Caco-2 (cell line): ENCODE results near the gene CDR2L. TPM values are rescaled to one million over a fixed set of nuclear protein-coding genes. Genes with fewer than 3 reads are reported as not detected.

ENCODE experiments used
- BruUV-seq: library from RNA; stranded (reverse); fragments of 400-500 nt; replicated peaks from 2 replicates; lab custom pipeline; 2021; lab: Mats Ljungman, UMichigan
- CTCF ChIA-PET: fragments of 300-600 bp; sonication (Branson Sonifier 250); formaldehyde crosslinking; loops from one replicate; lab custom pipeline; 2022; ENCODE audit warnings: antibody characterized with exemption; lab: Charles Lee
- POLR2A ChIA-PET: fragments of 300-600 bp; sonication (Branson Sonifier 250); formaldehyde crosslinking; loops from one replicate; lab custom pipeline; 2022; ENCODE audit warnings: antibody characterized with exemption; lab: Charles Lee
- DNase-seq, 2 experiments: peaks; one replicate each; pipeline versions ENCODE4 v3.0.0 to v3.0.0-alpha.2; 2020 to 2022
- H3K27me3 ChIP-seq: replicated peaks from 2 replicates; pipeline ENCODE4 v1.6.0; 2011; ENCODE audit warnings: low read length; ENCODE audit not compliant: control insufficient read depth, insufficient read depth
- H3K36me3 ChIP-seq: 2 replicates; pipeline ENCODE4 v1.5.1; 2011; ENCODE audit warnings: low read length; ENCODE audit not compliant: control insufficient read depth, insufficient read depth
- H3K4me1 ChIP-seq: fragments of 250-450 bp; sonication (Bioruptor Pico); 2 replicates; pipeline ENCODE4 v1.5.1; 2020; ENCODE audit warnings: mild to moderate bottlenecking
- H3K4me3 ChIP-seq: 2 replicates; pipeline ENCODE4 v1.5.1; 2011; ENCODE audit warnings: low read depth, mild to moderate bottlenecking, control low read depth, low read length
- H3K9me3 ChIP-seq: fragments of 250-450 bp; sonication (Bioruptor Pico); 2 replicates; pipeline ENCODE4 v1.5.1; 2020; ENCODE audit warnings: mild to moderate bottlenecking, moderate library complexity
- H3K27ac Mint-ChIP-seq: one replicate; pipeline ENCODE4 v1.8.0; 2022; ENCODE audit warnings: mixed read lengths; ENCODE audit not compliant: unreplicated experiment
- H3K27me3 Mint-ChIP-seq: one replicate; pipeline ENCODE4 v1.8.0; 2022; ENCODE audit warnings: mixed read lengths; ENCODE audit not compliant: insufficient read depth, unreplicated experiment
- H3K36me3 Mint-ChIP-seq: one replicate; pipeline ENCODE4 v1.8.0; 2022; ENCODE audit warnings: mild to moderate bottlenecking, mixed read lengths; ENCODE audit not compliant: insufficient read depth, unreplicated experiment
- H3K4me1 Mint-ChIP-seq: one replicate; pipeline ENCODE4 v1.8.0; 2022; ENCODE audit warnings: low read depth, mixed read lengths; ENCODE audit not compliant: unreplicated experiment
- H3K4me3 Mint-ChIP-seq: one replicate; pipeline ENCODE4 v1.8.0; 2022; ENCODE audit warnings: mild to moderate bottlenecking, moderate library complexity, mixed read lengths; ENCODE audit not compliant: unreplicated experiment
- H3K9me3 Mint-ChIP-seq: one replicate; pipeline ENCODE4 v1.8.0; 2022; ENCODE audit warnings: mixed read lengths; ENCODE audit not compliant: unreplicated experiment
- CTCF ChIP-seq, 2 experiments: fragments of 200-600 bp in 1 of 2; IDR thresholded peaks; 1 replicate in 1 of 2; 2 replicates in 1 of 2; pipeline versions ENCODE4 v1.5.1 to v1.8.0; 2011 to 2022; ENCODE audit warnings: antibody characterized with exemption in 1 of 2, control low read depth in 1 of 2, inconsistent platforms in 1 of 2, low read depth in 1 of 2, low read length in 1 of 2, mild to moderate bottlenecking in 1 of 2, moderate library complexity in 1 of 2; ENCODE audit not compliant: insufficient read depth in 1 of 2, severe bottlenecking in 1 of 2, unreplicated experiment in 1 of 2
- intact Hi-C: fragments of 100-400 bp; cut with micrococcal nuclease; formaldehyde crosslinking; loops from one replicate; pipeline ENCODE4 v1.10.0; 2022; ENCODE audit not compliant: unreplicated experiment
- total RNA-seq: library from RNA; stranded (reverse); gene quantifications from 2 replicates; pipeline ENCODE4 v1.2.3, GENCODE V29; 2022

CDR2L gene
- total RNA-seq, 1 experiment from 2014 or later = 30.9 TPM

DNA sequence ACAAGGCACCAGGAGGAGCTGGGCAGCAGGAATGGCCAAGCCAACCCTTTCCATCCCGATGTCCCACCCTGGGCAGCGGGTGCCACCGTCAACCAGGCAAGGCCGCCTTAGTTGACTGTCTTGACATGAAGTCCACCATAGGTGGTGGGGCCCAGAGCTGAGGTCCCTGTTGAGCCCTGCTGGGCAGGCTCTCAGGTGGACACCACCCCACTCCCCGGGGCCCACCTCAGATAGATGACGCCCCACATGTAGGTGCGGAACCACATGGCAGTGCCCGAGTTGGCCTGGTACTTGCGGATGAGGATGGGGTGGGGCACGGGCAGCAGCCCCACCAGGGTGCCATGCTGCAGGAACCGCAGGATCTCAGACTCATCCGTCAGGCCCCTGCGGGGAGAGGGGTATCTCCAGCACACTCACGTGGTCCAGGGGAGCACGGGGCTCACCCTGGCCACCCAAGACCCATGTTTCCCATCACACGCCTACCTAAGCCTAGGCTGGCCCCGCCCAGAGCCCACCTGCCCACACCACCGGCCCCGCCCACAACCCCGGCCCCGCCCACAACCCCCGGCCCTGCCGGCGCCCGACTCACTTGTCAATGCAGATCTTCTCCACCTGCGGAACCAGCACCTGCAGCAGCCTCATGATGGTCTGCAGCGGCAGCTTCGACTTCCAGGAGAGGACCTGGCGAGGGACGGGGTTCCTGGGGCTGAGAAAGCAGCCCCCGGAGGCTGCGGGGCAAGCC is 35.6 kb upstream of the CDR2L start:
- peaks cover 7% of the 10 kb centered on the region for H3K4me1 Mint-ChIP-seq
- POLR2A ChIA-PET = no interaction called here
- intact Hi-C loops = loop anchor here (5.0 kb wide), 1 partner anchor 205 kb away; the partner anchor contains the start of gene NHERF1

DNA sequence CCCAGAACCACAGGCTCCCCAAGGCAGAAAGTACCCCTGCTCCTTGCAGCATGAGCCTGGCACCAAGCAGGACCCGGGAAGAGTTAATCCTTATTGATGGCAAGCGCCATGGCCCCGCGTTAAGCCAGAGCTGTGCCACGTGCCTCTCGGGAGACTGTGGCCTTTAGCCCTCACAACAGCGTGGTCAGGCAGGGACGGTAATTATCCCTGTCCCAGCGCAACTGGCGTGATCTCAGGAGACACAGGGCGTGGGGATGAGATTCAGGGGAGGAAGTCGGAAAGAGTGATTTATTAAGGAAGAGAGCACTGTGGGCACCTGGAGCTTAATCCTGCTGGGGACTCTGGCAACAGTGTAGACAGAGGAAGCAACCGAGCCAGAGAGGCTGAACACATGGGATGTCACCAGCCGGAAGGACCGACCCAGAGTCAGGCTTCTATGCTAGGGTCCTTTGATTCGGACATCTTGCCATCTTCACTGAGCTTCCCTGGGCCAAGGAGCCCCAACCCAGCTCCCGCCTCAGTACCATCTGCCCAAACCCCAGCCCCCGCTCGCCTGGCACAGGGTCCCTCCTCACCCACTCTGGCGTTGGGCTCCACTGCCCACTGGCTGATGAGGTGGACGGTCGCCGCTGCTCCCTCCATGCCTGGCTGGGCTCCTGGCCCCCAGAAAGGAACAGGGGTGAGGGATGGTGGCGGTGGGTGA is 34.9 kb upstream of the CDR2L start:
- H3K36me3 Mint-ChIP-seq = peaks cover 4% of the 10 kb centered on the region
- TF ChIP-seq CTCF (IDR thresholded peaks at IDR 0.05; ENCODE audit: insufficient read depth in 1 of 2, low read depth in 1 of 2, low read length in 1 of 2, severe bottlenecking in 1 of 2, unreplicated experiment in 1 of 2) = no peak
- H3K27me3 Mint-ChIP-seq = no peaks in the 10 kb centered on the region
- Histone ChIP-seq H3K36me3 (no peaks in the 10 kb centered on the region; the same call in 1 of the 2 replicates), H3K27me3 (no peaks in the 10 kb centered on the region), H3K4me1 (peaks cover 8% of the 10 kb centered on the region), H3K4me3 (no peak overlapping the region), H3K9me3 (no peaks in the 10 kb centered on the region)
- no peaks in the 10 kb centered on the region for H3K9me3 Mint-ChIP-seq
- POLR2A ChIA-PET = no interaction called here
- intact Hi-C loops = loop anchor here (5.0 kb wide), 1 partner anchor 205 kb away; the partner anchor contains the start of gene NHERF1
- no peak overlapping the region for H3K27ac Mint-ChIP-seq
- CTCF ChIA-PET = interaction anchor here (1.0 kb wide), 1 partner anchor 29 kb away, joined by 5 read pairs; the partner anchor contains the start of gene OTOP2
- peaks cover 7% of the 10 kb centered on the region for H3K4me1 Mint-ChIP-seq
- DNase-seq = no peak
- BruUV-seq = no TSS peak
- H3K4me3 Mint-ChIP-seq = no peak overlapping the region

More for the DNA sequence above, 35.6 kb upstream of the CDR2L start:
- H3K27ac Mint-ChIP-seq = no peak overlapping the region
- H3K27me3 ChIP-seq = no peaks in the 10 kb centered on the region
- H3K4me3 Mint-ChIP-seq = no peak overlapping the region
- no peak for TF ChIP-seq CTCF (IDR thresholded peaks at IDR 0.05; ENCODE audit: insufficient read depth in 1 of 2, low read depth in 1 of 2, low read length in 1 of 2, severe bottlenecking in 1 of 2, unreplicated experiment in 1 of 2)
- no peaks in the 10 kb centered on the region; the same call in 1 of the 2 replicates for H3K36me3 ChIP-seq
- no TSS peak for BruUV-seq
- H3K36me3 Mint-ChIP-seq = peaks cover 4% of the 10 kb centered on the region
- H3K4me3 ChIP-seq = no peak overlapping the region
- no peak for DNase-seq
- H3K9me3 ChIP-seq = no peaks in the 10 kb centered on the region
- CTCF ChIA-PET = interaction anchor here (1.4 kb wide), 1 partner anchor 10 kb away, joined by 6 read pairs; no protein-coding TSS in a partner anchor
- H3K27me3 Mint-ChIP-seq = no peaks in the 10 kb centered on the region
- peaks cover 8% of the 10 kb centered on the region for H3K4me1 ChIP-seq
- H3K9me3 Mint-ChIP-seq = no peaks in the 10 kb centered on the region

DNA sequence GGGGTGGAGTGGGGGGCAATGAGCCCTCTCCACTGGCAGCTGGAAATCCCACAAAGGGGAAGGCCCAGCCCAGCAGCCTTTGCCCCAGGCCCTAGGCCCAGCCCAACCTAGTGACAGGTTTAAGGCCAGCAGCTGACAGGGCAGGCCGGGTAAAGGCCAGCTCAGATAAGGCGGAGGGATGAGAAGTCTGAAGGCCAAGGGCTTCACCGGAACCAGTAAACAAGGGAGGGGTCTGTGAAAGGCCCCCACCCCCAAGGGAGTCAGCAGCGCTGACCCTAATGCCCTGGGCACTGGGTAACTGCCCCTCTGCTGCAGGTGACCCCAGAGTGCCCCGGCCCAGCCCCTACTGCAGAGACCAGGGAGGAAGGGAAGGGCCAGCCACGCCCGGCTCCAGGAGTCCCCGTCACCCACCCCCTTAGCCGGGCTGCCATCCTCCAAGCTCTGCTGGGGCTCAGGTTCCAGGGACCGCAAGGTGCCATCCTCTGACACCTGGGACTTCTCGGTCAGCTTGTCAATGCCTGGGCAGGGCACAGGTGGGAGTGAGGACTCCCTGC is 34.2 kb upstream of the CDR2L start:
- peaks cover 4% of the 10 kb centered on the region for H3K36me3 Mint-ChIP-seq
- H3K27me3 ChIP-seq = no peaks in the 10 kb centered on the region

More for the DNA sequence above, 34.2 kb upstream of the CDR2L start:
- no peaks in the 10 kb centered on the region for H3K9me3 ChIP-seq
- ChIA-PET POLR2A (no interaction called here), CTCF (interaction anchor here (1.0 kb wide), 1 partner anchor 29 kb away, joined by 5 read pairs; the partner anchor contains the start of gene OTOP2)
- Mint-ChIP-seq H3K4me1 (peaks cover 7% of the 10 kb centered on the region), H3K27ac (no peak overlapping the region), H3K27me3 (no peaks in the 10 kb centered on the region), H3K4me3 (no peak overlapping the region), H3K9me3 (no peaks in the 10 kb centered on the region)
- no peak for TF ChIP-seq CTCF (IDR thresholded peaks at IDR 0.05; ENCODE audit: insufficient read depth in 1 of 2, low read depth in 1 of 2, low read length in 1 of 2, severe bottlenecking in 1 of 2, unreplicated experiment in 1 of 2)
- no peak overlapping the region for H3K4me3 ChIP-seq
- intact Hi-C loops = loop anchor here (5.0 kb wide), 1 partner anchor 206 kb away; the partner anchor contains the start of gene NHERF1
- H3K36me3 ChIP-seq = no peaks in the 10 kb centered on the region; the same call in 1 of the 2 replicates
- peaks cover 8% of the 10 kb centered on the region for H3K4me1 ChIP-seq
- BruUV-seq = no TSS peak
- DNase-seq = no peak
